Stomach (tissue), 9 donors: ENCODE results near the gene HSD17B11. TPM values are rescaled to one million over a fixed set of nuclear protein-coding genes. Genes with fewer than 3 reads are reported as not detected.

Experiments used
- DNase-seq, 2 donors: peaks; one replicate each; pipeline versions ENCODE4 v3.0.0 to v3.0.0-alpha.2; 2013 to 2019
- H3K27ac ChIP-seq, 5 donors: fragments of 200-600 bp in 4 of 5; sonication (generic) in 4 of 5; one replicate each; pipeline ENCODE4 v1.5.1; 2013 to 2019; ENCODE audit warnings: mild to moderate bottlenecking in 1 of 5, moderate library complexity in 1 of 5
- H3K27me3 ChIP-seq, 3 donors: fragments of 200-600 bp; sonication (generic); one replicate each; pipeline ENCODE4 v1.5.1; 2017 to 2019; ENCODE audit warnings: mixed run types in 1 of 3
- H3K36me3 ChIP-seq, 4 donors: fragments of 200-600 bp; sonication (generic); 1 replicate in 3 of 4; 2 replicates in 1 of 4; pipeline ENCODE4 v1.5.1; 2016 to 2019
- H3K4me1 ChIP-seq, 4 donors: fragments of 200-600 bp; sonication (generic); one replicate each; pipeline ENCODE4 v1.5.1; 2016 to 2019
- H3K4me3 ChIP-seq, 4 donors: fragments of 200-600 bp; sonication (generic) in 3 of 4; one replicate each; pipeline ENCODE4 v1.5.1; 2016 to 2019; ENCODE audit warnings: mild to moderate bottlenecking in 1 of 4
- H3K9me3 ChIP-seq, 4 donors: fragments of 200-600 bp; sonication (generic); one replicate each; pipeline ENCODE4 v1.5.1; 2016 to 2019
- EP300 ChIP-seq: sonication (generic); formaldehyde crosslinking; IDR thresholded peaks from one replicate; pipeline ENCODE4 v1.6.1; 2017; ENCODE audit warnings: antibody characterized with exemption
- POLR2A ChIP-seq, 4 donors: fragments of 450-650 bp; IDR thresholded peaks; one replicate each; pipeline ENCODE4 v1.6.1; 2016; ENCODE audit warnings: antibody characterized with exemption in 4 of 4, control low read depth in 2 of 4, mild to moderate bottlenecking in 1 of 4, moderate library complexity in 1 of 4
- POLR2AphosphoS5 ChIP-seq, 3 donors: sonication (generic); formaldehyde crosslinking; IDR thresholded peaks; one replicate each; pipeline ENCODE4 v1.6.1; 2016; ENCODE audit warnings: antibody characterized with exemption in 3 of 3
- WGBS, 5 donors: extraction: QIAGEN DNeasy Blood & Tissue Kit in 3 of 5; methylation state at CpG; one replicate each; pipeline versions ENCODE4 v1.1.5 to v1.1.7; 2013 to 2018; 5-methylcytosine and 5-hydroxymethylcytosine counted together
- intact Hi-C: fragments of 100-400 bp; cut with DNase I; formaldehyde crosslinking; loops from one replicate; pipeline ENCODE4 v1.15.1; 2023; ENCODE audit warnings: low total_unique reads
- polyA plus RNA-seq, 3 donors: library from polyadenylated mRNA; stranded (reverse); fragments of 200-250 nt; gene quantifications; one replicate each; pipeline ENCODE4 v1.2.3, GENCODE V29; 2013
- small RNA-seq, 4 donors: library from RNA; depleted of rRNA; stranded (forward); fragments of <200 nt; gene quantifications; one replicate each; pipeline ENCODE3, GENCODE V24; 2016
- total RNA-seq, 5 donors: library from RNA; depleted of rRNA; stranded (reverse); fragments of >200 nt; gene quantifications; one replicate each; pipeline versions ENCODE4 v1.1.0 to v1.2.3, GENCODE V29; 2014 to 2016
- TF ChIP-seq, protein P1 (sequence below), 7 experiments: fragments of 450-650 bp in 4 of 7; fragments of 200-600 bp in 3 of 7; sonication (generic) in 3 of 7; IDR thresholded peaks; one replicate each; pipeline ENCODE4 v1.5.1; 2016 to 2019; ENCODE audit warnings: antibody characterized with exemption in 7 of 7, control low read depth in 2 of 7, mild to moderate bottlenecking in 1 of 7
- donor health status: healthy with polysubstance abuse.
- donor health status: Bipolar disorder and iron deficiency.
- donor health status: healthy.

HSD17B11 gene
- total and polyA plus RNA-seq, 8 donors, result 14.4 to 116 (median 55.8) TPM

GRCh38 chr4:87286970-87287369, 104.0 kb downstream of the HSD17B11 start:
- H3K36me3 ChIP-seq, result no peaks in the 10 kb centered on the region
- intact Hi-C loops, result no loop called here
- TF ChIP-seq POLR2A (IDR thresholded peaks at IDR 0.05) (no peak), EP300 (no peak), POLR2AphosphoS5 (IDR thresholded peaks at IDR 0.05) (no peak)
- TF ChIP-seq, protein P1, sequence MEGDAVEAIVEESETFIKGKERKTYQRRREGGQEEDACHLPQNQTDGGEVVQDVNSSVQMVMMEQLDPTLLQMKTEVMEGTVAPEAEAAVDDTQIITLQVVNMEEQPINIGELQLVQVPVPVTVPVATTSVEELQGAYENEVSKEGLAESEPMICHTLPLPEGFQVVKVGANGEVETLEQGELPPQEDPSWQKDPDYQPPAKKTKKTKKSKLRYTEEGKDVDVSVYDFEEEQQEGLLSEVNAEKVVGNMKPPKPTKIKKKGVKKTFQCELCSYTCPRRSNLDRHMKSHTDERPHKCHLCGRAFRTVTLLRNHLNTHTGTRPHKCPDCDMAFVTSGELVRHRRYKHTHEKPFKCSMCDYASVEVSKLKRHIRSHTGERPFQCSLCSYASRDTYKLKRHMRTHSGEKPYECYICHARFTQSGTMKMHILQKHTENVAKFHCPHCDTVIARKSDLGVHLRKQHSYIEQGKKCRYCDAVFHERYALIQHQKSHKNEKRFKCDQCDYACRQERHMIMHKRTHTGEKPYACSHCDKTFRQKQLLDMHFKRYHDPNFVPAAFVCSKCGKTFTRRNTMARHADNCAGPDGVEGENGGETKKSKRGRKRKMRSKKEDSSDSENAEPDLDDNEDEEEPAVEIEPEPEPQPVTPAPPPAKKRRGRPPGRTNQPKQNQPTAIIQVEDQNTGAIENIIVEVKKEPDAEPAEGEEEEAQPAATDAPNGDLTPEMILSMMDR (IDR thresholded peaks at IDR 0.05), result no peak
- no peaks in the 10 kb centered on the region for H3K27me3 ChIP-seq
- H3K4me1 ChIP-seq, result no peaks in the 10 kb centered on the region
- H3K9me3 ChIP-seq, result peaks cover 0 to 37% (median 34%) of the 10 kb centered on the region in 4 donors
- H3K4me3 ChIP-seq, result no peak overlapping the region
- 67 to 100% (median 93%) methylated on average over 1 of the region's 1 CpG for WGBS, 5 donors
- DNase-seq, result no peak
- H3K27ac ChIP-seq, result no peak overlapping the region

Small RNA genes within 50 kb of the gene (small RNA-seq; reads per million reads assigned to genes)
- gene MIR5705 (0 to 0.15 (median 0) reads per million in 4 donors), gene RN7SL681P (0 reads per million in 4 donors)

Other genes with a start within 250 kb of the HSD17B11 start
- gene KLHL8, start 170.6 kb downstream of the HSD17B11 start, total RNA-seq, result 100 to 1,000 TPM in 1 of 5 donors, 10 to 100 TPM in 3, 1 to 10 TPM in 1; 8.7 to 107 (median 16.9) TPM
- 1 to 10 TPM; 2.1 to 5.0 (median 3.4) TPM for gene KLHL8, start 170.6 kb downstream of the HSD17B11 start, polyA plus RNA-seq
- gene HSD17B13, start 68.3 kb downstream of the HSD17B11 start, total RNA-seq, result 1 to 10 TPM in 2 of 5 donors, under 1 TPM in 1, not detected in 2; 0.45 to 1.8 (median 1.3) TPM
- under 1 TPM in 1 of 3 donors, not detected in 2; 0.05 TPM for gene HSD17B13, start 68.3 kb downstream of the HSD17B11 start, polyA plus RNA-seq
- 10 to 100 TPM in 3 of 5 donors, 1 to 10 TPM in 2; 3.6 to 44.9 (median 13.9) TPM for gene NUDT9, start 31.4 kb upstream of the HSD17B11 start, total RNA-seq
- gene NUDT9, start 31.4 kb upstream of the HSD17B11 start, polyA plus RNA-seq, result 10 to 100 TPM; 19.7 to 36.0 (median 20.6) TPM
- gene SPARCL1, start 138.2 kb upstream of the HSD17B11 start, total RNA-seq, result 100 to 1,000 TPM; 173 to 710 (median 607) TPM
- gene SPARCL1, start 138.2 kb upstream of the HSD17B11 start, polyA plus RNA-seq, result 100 to 1,000 TPM in 1 of 3 donors, 10 to 100 TPM in 2; 36.9 to 191 (median 69.3) TPM
- gene DSPP, start 217.3 kb upstream of the HSD17B11 start, total RNA-seq, result not detected
- not detected for gene DSPP, start 217.3 kb upstream of the HSD17B11 start, polyA plus RNA-seq